HCT116 (cell line): ENCODE data around the gene GOLGA6L2. TPM values are rescaled to one million over a fixed set of nuclear protein-coding genes. Genes with fewer than 3 reads are reported as not detected.

Experiments used
- ATAC-seq: fragments of 200-7000 bp; cut with Tn5 transposase; 2 replicates; pipeline ENCODE4 v1.9.1; 2020; ENCODE audit warnings: mild to moderate bottlenecking, moderate library complexity
- BruUV-seq: library from RNA; stranded (reverse); fragments of 400-500 nt; replicated peaks from 2 replicates; lab custom pipeline; 2021; lab: Mats Ljungman, UMichigan
- CTCF ChIA-PET: fragments of 300-600 bp; sonication (Branson Sonifier 250); formaldehyde crosslinking; loops from one replicate; lab custom pipeline; 2021; ENCODE audit warnings: antibody characterized with exemption; lab: Charles Lee
- POLR2A ChIA-PET: fragments of 300-600, 350-600 bp; sonication (Branson Sonifier 250); formaldehyde crosslinking; loops from one replicate; lab custom pipeline; 2021; ENCODE audit warnings: antibody characterized with exemption; lab: Charles Lee
- RAD21 ChIA-PET, 2 experiments: fragments of 300-600 bp; sonication (Branson Sonifier 250); formaldehyde crosslinking; loops; one replicate each; lab custom pipeline; 2023; ENCODE audit warnings: low total read pairs in 2 of 2; ENCODE audit not compliant: uncharacterized antibody in 2 of 2, unreplicated experiment in 2 of 2, low non-redundant PET in 1 of 2; lab: Charles Lee
- DNase-seq: peaks from one replicate; pipeline ENCODE4 v3.0.0-alpha.2; 2010; ENCODE audit warnings: low read depth, low spot score
- H2AFZ ChIP-seq: fragments of 200-600 bp; shearing (Covaris generic), sonication (generic); 2 replicates; pipeline ENCODE4 v1.6.1; 2017; ENCODE audit warnings: low read depth, mixed run types, mixed read lengths, antibody characterized with exemption, low read length; ENCODE audit not compliant: poor library complexity, severe bottlenecking
- H3K27ac ChIP-seq: 2 replicates; pipeline ENCODE4 v1.5.1; 2012; ENCODE audit warnings: low read depth, low read length
- H3K27me3 ChIP-seq: fragments of 200-600 bp; sonication (generic); 2 replicates; pipeline ENCODE4 v1.6.1; 2016; ENCODE audit warnings: mixed run types, low read length, mixed read lengths; ENCODE audit not compliant: insufficient read depth
- H3K36me3 ChIP-seq, 2 experiments: fragments of 200-500 bp in 1 of 2; fragments of 200-600 bp in 1 of 2; sonication (Bioruptor generic) in 1 of 2; sonication (generic) in 1 of 2; 2 replicates each; pipeline versions ENCODE4 v1.5.1 to v1.6.1; 2014 to 2016; ENCODE audit warnings: low read length in 2 of 2, inconsistent platforms in 1 of 2, mixed read lengths in 1 of 2, mixed run types in 1 of 2; ENCODE audit not compliant: insufficient read depth in 2 of 2, control insufficient read depth in 1 of 2
- H3K4me1 ChIP-seq, 2 experiments: fragments of 200-600 bp in 1 of 2; sonication (generic) in 1 of 2; 2 replicates each; pipeline versions ENCODE4 v1.5.1 to v1.6.1; 2012 to 2017; ENCODE audit warnings: low read length in 2 of 2, inconsistent platforms in 1 of 2, mild to moderate bottlenecking in 1 of 2, mixed read lengths in 1 of 2, mixed run types in 1 of 2, moderate library complexity in 1 of 2; ENCODE audit not compliant: insufficient read depth in 2 of 2, control insufficient read depth in 1 of 2
- H3K4me2 ChIP-seq: fragments of 200-600 bp; sonication (generic); 2 replicates; pipeline ENCODE4 v1.6.1; 2017; ENCODE audit warnings: mixed run types, low read length, mixed read lengths
- H3K4me3 ChIP-seq, 2 experiments: fragments of 200-600 bp in 1 of 2; sonication (generic) in 1 of 2; replicated peaks in 1 of 2; 2 replicates each; pipeline ENCODE4 v1.5.1; 2011 to 2016; ENCODE audit warnings: low read length in 2 of 2, control low read depth in 1 of 2, low read depth in 1 of 2, mild to moderate bottlenecking in 1 of 2, mixed read lengths in 1 of 2, mixed run types in 1 of 2
- H3K79me2 ChIP-seq: fragments of 200-600 bp; sonication (generic); 2 replicates; pipeline ENCODE4 v1.6.1; 2017; ENCODE audit warnings: mild to moderate bottlenecking, mixed run types, low read length, moderate library complexity, mixed read lengths; ENCODE audit not compliant: insufficient read depth
- H3K9ac ChIP-seq: fragments of 200-600 bp; sonication (generic); 2 replicates; pipeline ENCODE4 v1.6.1; 2016; ENCODE audit warnings: low read length, mixed read lengths
- H3K9me2 ChIP-seq: fragments of 200-600 bp; sonication (generic), shearing (Covaris generic); 2 replicates; pipeline ENCODE4 v1.6.1; 2017; ENCODE audit warnings: mixed run types, mild to moderate bottlenecking, moderate library complexity; ENCODE audit not compliant: insufficient read depth
- H3K9me3 ChIP-seq, 2 experiments: fragments of 200-500 bp in 1 of 2; fragments of 200-600 bp in 1 of 2; sonication (Bioruptor generic) in 1 of 2; sonication (generic) in 1 of 2; 2 replicates each; pipeline ENCODE4 v1.6.1; 2014 to 2017; ENCODE audit warnings: low read length in 2 of 2, mixed read lengths in 2 of 2, inconsistent platforms in 1 of 2, low read depth in 1 of 2, mild to moderate bottlenecking in 1 of 2, mixed run types in 1 of 2, moderate library complexity in 1 of 2; ENCODE audit not compliant: control insufficient read depth in 1 of 2, insufficient read depth in 1 of 2
- H4K20me1 ChIP-seq: fragments of 200-600 bp; sonication (generic), shearing (Covaris generic); 2 replicates; pipeline ENCODE4 v1.6.1; 2017; ENCODE audit warnings: mixed run types, mild to moderate bottlenecking, moderate library complexity; ENCODE audit not compliant: insufficient read depth
- ATF3 ChIP-seq: IDR thresholded peaks from 2 replicates; pipeline ENCODE4 v1.6.1; 2012
- CBX3 ChIP-seq: IDR thresholded peaks from 2 replicates; pipeline ENCODE4 v1.6.1; 2012; ENCODE audit warnings: low read depth
- CEBPB ChIP-seq: IDR thresholded peaks from 2 replicates; pipeline ENCODE4 v1.6.1; 2012; ENCODE audit warnings: low read depth
- ELF1 ChIP-seq: IDR thresholded peaks from 2 replicates; pipeline ENCODE4 v1.6.1; 2012; ENCODE audit warnings: low read depth, borderline replicate concordance
- FOSL1 ChIP-seq: IDR thresholded peaks from 2 replicates; pipeline ENCODE4 v1.6.1; 2012; ENCODE audit warnings: low read depth
- JUND ChIP-seq: IDR thresholded peaks from 2 replicates; pipeline ENCODE4 v1.6.1; 2012
- SIN3A ChIP-seq: IDR thresholded peaks from 2 replicates; pipeline ENCODE4 v1.6.1; 2012; ENCODE audit warnings: low read depth
- SP1 ChIP-seq: IDR thresholded peaks from 2 replicates; pipeline ENCODE4 v1.6.1; 2012; ENCODE audit warnings: low read depth
- SRF ChIP-seq: IDR thresholded peaks from 2 replicates; pipeline ENCODE4 v1.6.1; 2012; ENCODE audit warnings: low read depth
- TCF7L2 ChIP-seq: IDR thresholded peaks from 2 replicates; pipeline ENCODE4 v1.7.0; 2011; ENCODE audit warnings: borderline replicate concordance, inconsistent platforms; ENCODE audit not compliant: insufficient read depth, insufficient read length; ENCODE audit errors: extremely low read depth
- ZFX ChIP-seq: fragments of 450-650 bp; IDR thresholded peaks from 2 replicates; pipeline ENCODE4 v1.6.1; 2017
- intact Hi-C: fragments of 100-400 bp; cut with micrococcal nuclease; formaldehyde crosslinking; loops from 2 replicates; pipeline ENCODE4 v1.10.0; 2022
- total RNA-seq: library from RNA; stranded (reverse); gene quantifications from one replicate; pipeline ENCODE4 v1.2.1, GENCODE V29; 2021; ENCODE audit not compliant: unreplicated experiment
- TF ChIP-seq, protein P1 (sequence below): IDR thresholded peaks from 2 replicates; pipeline ENCODE4 v1.6.1; 2012; ENCODE audit warnings: low read depth
- TF ChIP-seq, protein P2 (sequence below): IDR thresholded peaks from 2 replicates; pipeline ENCODE4 v1.6.1; 2011; ENCODE audit warnings: mild to moderate bottlenecking, low read length, moderate library complexity; ENCODE audit not compliant: insufficient replicate concordance; ENCODE audit errors: extremely low read depth

The GOLGA6L2 gene
- total RNA-seq, 1 experiment from 2014 or later: not detected

- no peaks in the 10 kb centered on the region for H3K9me3 ChIP-seq
- no peaks in the 10 kb centered on the region for H4K20me1 ChIP-seq
- CTCF ChIA-PET: no interaction called here
- H3K36me3 ChIP-seq: no peaks in the 10 kb centered on the region
- H3K9me2 ChIP-seq: no peaks in the 10 kb centered on the region
- DNase-seq: no peak
- peak overlapping the region; percentile 65 for H3K4me2 ChIP-seq
- no peak overlapping the region for H2AFZ ChIP-seq
- ATAC-seq: peak; percentile 93
- peak overlapping the region; percentile 33 for H3K27ac ChIP-seq
- intact Hi-C loops: no loop called here
- peaks cover 20 to 32% of the 10 kb centered on the region in 2 experiments for H3K4me1 ChIP-seq
- H3K79me2 ChIP-seq: no peaks in the 10 kb centered on the region
- BruUV-seq: no TSS peak
- RAD21 ChIA-PET: no interaction called here
- POLR2A ChIA-PET: no interaction called here
- no peak overlapping the region for H3K9ac ChIP-seq
- H3K4me3 ChIP-seq: no peak overlapping the region
- TF ChIP-seq TCF7L2 (peak; percentile 94), CEBPB (no peak), FOSL1 (peak; percentile 43; the same call in 1 of the 2 replicates), ATF3 (peak; percentile 24; the same call in 1 of the 2 replicates), CBX3 (no peak), JUND (peak; percentile 49)
- TF ChIP-seq, all 23 proteins: peak for 4
- H3K27me3 ChIP-seq: no peaks in the 10 kb centered on the region
Observed at GRCh38 chr15:23422946-23423708, 23.9 kb downstream of the GOLGA6L2 start.

GRCh38 chr15:23422099-23422945 lies 24.7 kb downstream of the GOLGA6L2 start:
- POLR2A ChIA-PET: no interaction called here
- TF ChIP-seq, protein P1, sequence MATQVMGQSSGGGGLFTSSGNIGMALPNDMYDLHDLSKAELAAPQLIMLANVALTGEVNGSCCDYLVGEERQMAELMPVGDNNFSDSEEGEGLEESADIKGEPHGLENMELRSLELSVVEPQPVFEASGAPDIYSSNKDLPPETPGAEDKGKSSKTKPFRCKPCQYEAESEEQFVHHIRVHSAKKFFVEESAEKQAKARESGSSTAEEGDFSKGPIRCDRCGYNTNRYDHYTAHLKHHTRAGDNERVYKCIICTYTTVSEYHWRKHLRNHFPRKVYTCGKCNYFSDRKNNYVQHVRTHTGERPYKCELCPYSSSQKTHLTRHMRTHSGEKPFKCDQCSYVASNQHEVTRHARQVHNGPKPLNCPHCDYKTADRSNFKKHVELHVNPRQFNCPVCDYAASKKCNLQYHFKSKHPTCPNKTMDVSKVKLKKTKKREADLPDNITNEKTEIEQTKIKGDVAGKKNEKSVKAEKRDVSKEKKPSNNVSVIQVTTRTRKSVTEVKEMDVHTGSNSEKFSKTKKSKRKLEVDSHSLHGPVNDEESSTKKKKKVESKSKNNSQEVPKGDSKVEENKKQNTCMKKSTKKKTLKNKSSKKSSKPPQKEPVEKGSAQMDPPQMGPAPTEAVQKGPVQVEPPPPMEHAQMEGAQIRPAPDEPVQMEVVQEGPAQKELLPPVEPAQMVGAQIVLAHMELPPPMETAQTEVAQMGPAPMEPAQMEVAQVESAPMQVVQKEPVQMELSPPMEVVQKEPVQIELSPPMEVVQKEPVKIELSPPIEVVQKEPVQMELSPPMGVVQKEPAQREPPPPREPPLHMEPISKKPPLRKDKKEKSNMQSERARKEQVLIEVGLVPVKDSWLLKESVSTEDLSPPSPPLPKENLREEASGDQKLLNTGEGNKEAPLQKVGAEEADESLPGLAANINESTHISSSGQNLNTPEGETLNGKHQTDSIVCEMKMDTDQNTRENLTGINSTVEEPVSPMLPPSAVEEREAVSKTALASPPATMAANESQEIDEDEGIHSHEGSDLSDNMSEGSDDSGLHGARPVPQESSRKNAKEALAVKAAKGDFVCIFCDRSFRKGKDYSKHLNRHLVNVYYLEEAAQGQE: no peak
- TF ChIP-seq ZFX (no peak), ATF3 (no peak), SIN3A (no peak), ELF1 (no peak), SRF (no peak), SP1 (no peak)
- TF ChIP-seq, protein P2, sequence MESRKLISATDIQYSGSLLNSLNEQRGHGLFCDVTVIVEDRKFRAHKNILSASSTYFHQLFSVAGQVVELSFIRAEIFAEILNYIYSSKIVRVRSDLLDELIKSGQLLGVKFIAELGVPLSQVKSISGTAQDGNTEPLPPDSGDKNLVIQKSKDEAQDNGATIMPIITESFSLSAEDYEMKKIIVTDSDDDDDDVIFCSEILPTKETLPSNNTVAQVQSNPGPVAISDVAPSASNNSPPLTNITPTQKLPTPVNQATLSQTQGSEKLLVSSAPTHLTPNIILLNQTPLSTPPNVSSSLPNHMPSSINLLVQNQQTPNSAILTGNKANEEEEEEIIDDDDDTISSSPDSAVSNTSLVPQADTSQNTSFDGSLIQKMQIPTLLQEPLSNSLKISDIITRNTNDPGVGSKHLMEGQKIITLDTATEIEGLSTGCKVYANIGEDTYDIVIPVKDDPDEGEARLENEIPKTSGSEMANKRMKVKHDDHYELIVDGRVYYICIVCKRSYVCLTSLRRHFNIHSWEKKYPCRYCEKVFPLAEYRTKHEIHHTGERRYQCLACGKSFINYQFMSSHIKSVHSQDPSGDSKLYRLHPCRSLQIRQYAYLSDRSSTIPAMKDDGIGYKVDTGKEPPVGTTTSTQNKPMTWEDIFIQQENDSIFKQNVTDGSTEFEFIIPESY: no peak

More at GRCh38 chr15:23422099-23422945, 24.7 kb downstream of the GOLGA6L2 start:
- Histone ChIP-seq H2AFZ (no peak overlapping the region), H3K4me3 (no peak overlapping the region), H3K36me3 (no peaks in the 10 kb centered on the region), H3K79me2 (no peaks in the 10 kb centered on the region), H3K9me3 (no peaks in the 10 kb centered on the region), H4K20me1 (no peaks in the 10 kb centered on the region), H3K27me3 (no peaks in the 10 kb centered on the region), H3K27ac (peak overlapping the region; percentile 33), H3K9me2 (no peaks in the 10 kb centered on the region), H3K4me2 (peak overlapping the region; percentile 65), H3K9ac (no peak overlapping the region), H3K4me1 (peaks cover 20 to 32% of the 10 kb centered on the region in 2 experiments)
- CTCF ChIA-PET: no interaction called here
- BruUV-seq: no TSS peak
- intact Hi-C loops: no loop called here
- ATAC-seq (no peak), DNase-seq (no peak)
- RAD21 ChIA-PET: no interaction called here
